ENCODE data around the gene LRFN3. TPM values are rescaled to one million over a fixed set of nuclear protein-coding genes. Genes with fewer than 3 reads are reported as not detected.

LRFN3 gene, protein sequence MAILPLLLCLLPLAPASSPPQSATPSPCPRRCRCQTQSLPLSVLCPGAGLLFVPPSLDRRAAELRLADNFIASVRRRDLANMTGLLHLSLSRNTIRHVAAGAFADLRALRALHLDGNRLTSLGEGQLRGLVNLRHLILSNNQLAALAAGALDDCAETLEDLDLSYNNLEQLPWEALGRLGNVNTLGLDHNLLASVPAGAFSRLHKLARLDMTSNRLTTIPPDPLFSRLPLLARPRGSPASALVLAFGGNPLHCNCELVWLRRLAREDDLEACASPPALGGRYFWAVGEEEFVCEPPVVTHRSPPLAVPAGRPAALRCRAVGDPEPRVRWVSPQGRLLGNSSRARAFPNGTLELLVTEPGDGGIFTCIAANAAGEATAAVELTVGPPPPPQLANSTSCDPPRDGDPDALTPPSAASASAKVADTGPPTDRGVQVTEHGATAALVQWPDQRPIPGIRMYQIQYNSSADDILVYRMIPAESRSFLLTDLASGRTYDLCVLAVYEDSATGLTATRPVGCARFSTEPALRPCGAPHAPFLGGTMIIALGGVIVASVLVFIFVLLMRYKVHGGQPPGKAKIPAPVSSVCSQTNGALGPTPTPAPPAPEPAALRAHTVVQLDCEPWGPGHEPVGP
- 33.9 and 36.0 TPM in 2 replicates for total RNA-seq
- long read RNA-seq: 0 reads

DNA sequence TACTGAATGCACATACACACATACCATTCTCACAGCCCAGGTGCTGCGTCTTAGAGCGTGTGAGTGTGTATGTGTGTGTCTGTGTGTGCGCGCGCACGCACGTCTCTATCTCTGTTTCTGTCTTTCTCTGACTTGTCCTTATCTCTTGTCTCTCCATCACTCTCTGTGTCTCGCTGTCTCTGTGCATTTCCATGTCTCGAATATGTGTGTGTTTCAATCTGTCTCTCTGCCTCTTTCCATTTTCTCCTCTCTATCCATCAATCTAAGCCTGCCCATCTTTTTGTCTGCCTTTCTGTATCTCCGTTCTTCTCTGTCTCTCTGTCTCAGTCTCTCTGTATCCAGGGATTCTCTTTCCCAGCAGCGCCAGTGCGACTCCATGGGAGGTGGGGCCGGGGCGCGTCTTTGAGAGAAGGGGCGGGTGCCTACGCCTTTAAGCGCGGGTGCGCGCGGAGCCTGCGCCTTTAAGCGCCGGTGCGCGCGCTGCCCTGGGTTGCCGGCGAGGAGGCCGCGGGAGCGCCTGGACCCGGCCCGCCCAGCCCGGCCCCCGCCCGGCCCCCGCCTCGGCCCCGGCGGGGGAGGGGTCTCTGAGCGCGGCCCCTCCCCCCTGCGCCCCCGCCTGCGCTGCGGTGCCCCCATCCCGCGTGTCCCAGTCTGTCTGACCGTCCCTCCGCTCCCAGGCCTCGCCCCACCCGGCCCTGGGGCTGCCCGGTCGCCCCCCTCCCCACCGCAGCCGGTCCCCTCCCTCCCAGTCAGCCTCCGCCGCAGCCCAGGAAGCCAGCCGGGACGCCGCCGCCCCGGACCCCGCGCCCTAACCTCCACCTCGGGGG, at the start of gene LRFN3:
TSS of gene LRFN3 (plus strand) at position 464 of the 827 bp plus-strand sequence. CDS start 3,052 bp downstream, outside the sequence.
- TF ChIP-seq, protein P1, sequence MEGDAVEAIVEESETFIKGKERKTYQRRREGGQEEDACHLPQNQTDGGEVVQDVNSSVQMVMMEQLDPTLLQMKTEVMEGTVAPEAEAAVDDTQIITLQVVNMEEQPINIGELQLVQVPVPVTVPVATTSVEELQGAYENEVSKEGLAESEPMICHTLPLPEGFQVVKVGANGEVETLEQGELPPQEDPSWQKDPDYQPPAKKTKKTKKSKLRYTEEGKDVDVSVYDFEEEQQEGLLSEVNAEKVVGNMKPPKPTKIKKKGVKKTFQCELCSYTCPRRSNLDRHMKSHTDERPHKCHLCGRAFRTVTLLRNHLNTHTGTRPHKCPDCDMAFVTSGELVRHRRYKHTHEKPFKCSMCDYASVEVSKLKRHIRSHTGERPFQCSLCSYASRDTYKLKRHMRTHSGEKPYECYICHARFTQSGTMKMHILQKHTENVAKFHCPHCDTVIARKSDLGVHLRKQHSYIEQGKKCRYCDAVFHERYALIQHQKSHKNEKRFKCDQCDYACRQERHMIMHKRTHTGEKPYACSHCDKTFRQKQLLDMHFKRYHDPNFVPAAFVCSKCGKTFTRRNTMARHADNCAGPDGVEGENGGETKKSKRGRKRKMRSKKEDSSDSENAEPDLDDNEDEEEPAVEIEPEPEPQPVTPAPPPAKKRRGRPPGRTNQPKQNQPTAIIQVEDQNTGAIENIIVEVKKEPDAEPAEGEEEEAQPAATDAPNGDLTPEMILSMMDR (conservative IDR thresholded peaks at IDR 0.05): no peak
- H3K27ac Mint-ChIP-seq (ENCODE audit: unreplicated experiment): peak within 1 kb of the TSS; percentile 57

DNA sequence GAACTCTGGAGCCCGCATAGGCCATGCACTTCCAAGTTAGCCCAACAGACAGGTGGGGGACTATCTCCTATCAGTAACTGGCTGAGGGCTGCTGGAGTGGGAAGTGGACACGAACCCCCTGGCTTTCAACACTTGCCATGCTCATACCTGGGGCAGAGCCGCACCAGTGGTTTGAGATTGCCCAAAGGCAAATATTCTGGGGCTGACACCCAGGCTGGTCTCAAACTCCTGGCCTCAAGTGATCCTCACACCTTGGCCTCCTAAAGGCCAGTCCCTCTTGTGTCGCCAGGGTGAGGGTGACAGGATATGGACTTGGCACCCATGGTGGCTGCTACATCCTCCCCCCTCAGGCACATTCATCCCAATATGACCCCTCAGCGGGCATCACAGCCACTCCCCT, 49.0 kb upstream of the LRFN3 start:
- no peak overlapping the region for H3K27ac Mint-ChIP-seq (ENCODE audit: unreplicated experiment)
- TF ChIP-seq, protein P1 (conservative IDR thresholded peaks at IDR 0.05): no peak
- no peaks in the 10 kb centered on the region for H3K9me3 Mint-ChIP-seq
- peaks cover 8% of the 10 kb centered on the region for H3K27me3 Mint-ChIP-seq (ENCODE audit: low read depth)
- no peaks in the 10 kb centered on the region for H3K4me1 Mint-ChIP-seq
- H3K4me3 Mint-ChIP-seq: no peak overlapping the region
- peaks cover 6% of the 10 kb centered on the region for H3K36me3 Mint-ChIP-seq (ENCODE audit: low read depth)
- no peak for DNase-seq (ENCODE audit: low read depth, low spot score)

More for the DNA sequence above, at the start of gene LRFN3:
- H3K36me3 Mint-ChIP-seq (ENCODE audit: low read depth): peaks cover 6% of the 10 kb centered on the region
- DNase-seq (ENCODE audit: low read depth, low spot score): peak; percentile 66
- H3K4me3 Mint-ChIP-seq: peak within 1 kb of the TSS; percentile 83
- H3K4me1 Mint-ChIP-seq: peaks cover 41% of the 10 kb centered on the region
- no peaks in the 10 kb centered on the region for H3K9me3 Mint-ChIP-seq
- no peaks in the 10 kb centered on the region for H3K27me3 Mint-ChIP-seq (ENCODE audit: low read depth)

DNA sequence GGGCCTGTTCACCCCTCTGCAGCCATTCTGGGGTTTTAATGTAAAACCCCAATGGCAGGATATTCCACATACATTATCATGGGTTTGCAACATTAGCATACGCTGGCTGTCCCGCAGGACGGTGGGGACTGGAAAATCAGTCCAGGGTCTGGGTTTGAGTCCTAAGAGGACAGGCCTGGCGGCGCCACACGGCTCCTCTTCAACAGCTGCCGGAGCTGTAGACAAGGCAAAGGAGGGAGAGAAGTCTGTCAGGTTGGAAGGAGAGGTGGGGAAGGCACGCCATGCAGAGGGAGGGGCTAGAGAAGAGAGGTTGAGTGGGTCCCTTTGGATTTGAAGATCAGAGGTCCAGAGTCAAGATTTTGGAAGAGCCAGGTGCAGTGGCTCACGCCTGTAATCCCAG, 47.8 kb upstream of the LRFN3 start:
- H3K4me3 Mint-ChIP-seq: no peak overlapping the region
- peaks cover 6% of the 10 kb centered on the region for H3K36me3 Mint-ChIP-seq (ENCODE audit: low read depth)
- H3K27me3 Mint-ChIP-seq (ENCODE audit: low read depth): peaks cover 2% of the 10 kb centered on the region
- H3K4me1 Mint-ChIP-seq: no peaks in the 10 kb centered on the region
- TF ChIP-seq, protein P1 (conservative IDR thresholded peaks at IDR 0.05): no peak
- no peak overlapping the region for H3K27ac Mint-ChIP-seq (ENCODE audit: unreplicated experiment)
- no peaks in the 10 kb centered on the region for H3K9me3 Mint-ChIP-seq
- DNase-seq (ENCODE audit: low read depth, low spot score): no peak

DNA sequence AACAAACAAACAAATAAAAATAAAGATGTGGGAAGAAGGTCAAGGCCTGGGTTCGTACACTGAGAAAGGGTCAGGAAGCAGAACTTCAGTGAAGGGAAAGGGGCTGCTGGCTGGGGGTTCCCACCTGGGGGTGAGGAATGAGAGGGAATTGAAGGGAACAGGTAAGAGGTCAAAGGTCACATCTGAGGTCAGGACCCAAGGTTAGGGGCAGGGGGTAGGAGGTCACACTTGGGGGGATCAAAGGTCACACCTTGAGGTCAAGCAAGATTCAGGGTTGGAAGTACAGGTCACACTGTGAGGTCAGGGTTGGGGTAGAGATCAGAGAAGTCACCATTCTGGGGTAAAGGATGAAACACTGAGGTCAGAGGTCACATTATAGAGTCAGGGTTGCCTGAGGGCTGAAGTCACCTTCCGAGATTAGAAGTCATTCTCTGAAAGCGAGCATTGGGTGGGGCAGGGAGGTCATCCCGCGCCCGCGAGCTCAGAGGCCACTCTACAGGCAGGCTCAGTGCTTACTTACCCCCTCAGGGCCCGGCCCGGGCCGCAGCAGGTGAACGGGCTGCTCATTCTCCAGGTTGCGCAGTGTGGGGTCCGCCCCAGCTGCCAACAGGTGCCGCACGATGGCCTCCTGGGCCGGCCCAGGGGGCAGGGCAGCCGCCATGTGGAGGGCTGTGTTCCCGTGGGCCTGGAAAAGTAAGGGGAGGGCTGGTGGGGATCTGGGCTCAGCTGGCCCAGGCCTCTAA, 46.6 kb upstream of the LRFN3 start:
- Mint-ChIP-seq H3K4me1 (no peaks in the 10 kb centered on the region), H3K27me3 (ENCODE audit: low read depth) (peaks cover 2% of the 10 kb centered on the region), H3K4me3 (no peak overlapping the region), H3K9me3 (no peaks in the 10 kb centered on the region), H3K27ac (ENCODE audit: unreplicated experiment) (no peak overlapping the region), H3K36me3 (ENCODE audit: low read depth) (peaks cover 6% of the 10 kb centered on the region)
- no peak for DNase-seq (ENCODE audit: low read depth, low spot score)
- TF ChIP-seq, protein P1 (conservative IDR thresholded peaks at IDR 0.05): no peak

Data from neural crest cell (in vitro differentiated cells).